Neural progenitor cell (in vitro differentiated cells): ENCODE data around the gene DSCAML1. TPM values are rescaled to one million over a fixed set of nuclear protein-coding genes. Genes with fewer than 3 reads are reported as not detected.

Experiments used
- DNase-seq: peaks from one replicate; pipeline ENCODE4 v3.0.0-alpha.2; 2016; ENCODE audit warnings: low spot score
- H2AFZ ChIP-seq: fragments of 200-600 bp; sonication (generic); replicated peaks from 2 replicates; pipeline ENCODE4 v1.6.1; 2016; ENCODE audit warnings: antibody characterized with exemption
- H3F3A ChIP-seq: fragments of 200-600 bp; sonication (generic); 2 replicates; pipeline ENCODE4 v1.6.1; 2016; ENCODE audit warnings: antibody characterized with exemption, low read depth
- H3K27ac ChIP-seq: fragments of 200-600 bp; sonication (generic); 2 replicates; pipeline ENCODE4 v1.5.1; 2016; ENCODE audit warnings: mild to moderate bottlenecking
- H3K27me3 ChIP-seq: fragments of 200-600 bp; sonication (generic); 2 replicates; pipeline ENCODE4 v1.6.1; 2016; ENCODE audit warnings: mild to moderate bottlenecking, moderate library complexity
- H3K36me3 ChIP-seq: fragments of 200-600 bp; sonication (generic); 2 replicates; pipeline ENCODE4 v1.5.1; 2016
- H3K4me1 ChIP-seq: fragments of 200-600 bp; sonication (generic); 2 replicates; pipeline ENCODE4 v1.6.1; 2016; ENCODE audit warnings: mixed run types
- H3K4me2 ChIP-seq: fragments of 200-600 bp; sonication (generic); 2 replicates; pipeline ENCODE4 v1.6.1; 2016
- H3K4me3 ChIP-seq: fragments of 200-600 bp; sonication (generic); 2 replicates; pipeline ENCODE4 v1.5.1; 2016
- H3K79me2 ChIP-seq: fragments of 200-600 bp; sonication (generic); 2 replicates; pipeline ENCODE4 v1.6.1; 2016; ENCODE audit warnings: low read depth
- H3K9ac ChIP-seq: fragments of 200-600 bp; sonication (generic); 2 replicates; pipeline ENCODE4 v1.6.1; 2016
- H3K9me3 ChIP-seq: fragments of 200-600 bp; sonication (generic); 2 replicates; pipeline ENCODE4 v1.5.1; 2016; ENCODE audit warnings: low read depth
- H4K20me1 ChIP-seq: fragments of 200-600 bp; sonication (generic); 2 replicates; pipeline ENCODE4 v1.6.1; 2016; ENCODE audit warnings: low read depth
- H3K27ac Mint-ChIP-seq: 3 replicates; pipeline ENCODE4 v1.8.0; 2021; ENCODE audit warnings: mixed read lengths
- H3K27me3 Mint-ChIP-seq: 2 replicates; pipeline ENCODE4 v1.8.0; 2022; ENCODE audit warnings: low read depth, mild to moderate bottlenecking, inconsistent platforms, moderate library complexity, mixed read lengths; ENCODE audit not compliant: insufficient read depth
- H3K36me3 Mint-ChIP-seq: 3 replicates; pipeline ENCODE4 v1.8.0; 2021; ENCODE audit warnings: mixed read lengths
- H3K4me1 Mint-ChIP-seq: 3 replicates; pipeline ENCODE4 v1.8.0; 2021; ENCODE audit warnings: mixed read lengths
- H3K4me3 Mint-ChIP-seq: 3 replicates; pipeline ENCODE4 v1.8.0; 2021; ENCODE audit warnings: mild to moderate bottlenecking, moderate library complexity, mixed read lengths
- H3K9me3 Mint-ChIP-seq: 3 replicates; pipeline ENCODE4 v1.8.0; 2020; ENCODE audit warnings: mixed read lengths
- EZH2 ChIP-seq: fragments of 200-600 bp; sonication (generic); IDR thresholded peaks from 2 replicates; pipeline ENCODE4 v1.6.1; 2017; ENCODE audit warnings: antibody characterized with exemption, mild to moderate bottlenecking, moderate library complexity
- EZH2phosphoT487 ChIP-seq: fragments of 200-600 bp; sonication (generic); IDR thresholded peaks from 2 replicates; pipeline ENCODE4 v1.6.1; 2017; ENCODE audit warnings: antibody characterized with exemption
- total RNA-seq: library from RNA; depleted of rRNA; stranded (reverse); fragments of >200 nt; gene quantifications from 2 replicates; pipeline ENCODE4 v1.2.3, GENCODE V29; 2015; ENCODE audit warnings: low replicate concordance
- TF ChIP-seq, protein P1 (sequence below): fragments of 200-600 bp; sonication (generic); IDR thresholded peaks from 2 replicates; pipeline ENCODE4 v1.5.1; 2017; ENCODE audit warnings: antibody characterized with exemption, mild to moderate bottlenecking

Gene DSCAML1
- total RNA-seq, 1 donor from 2014 or later = 0.06 TPM

DNA sequence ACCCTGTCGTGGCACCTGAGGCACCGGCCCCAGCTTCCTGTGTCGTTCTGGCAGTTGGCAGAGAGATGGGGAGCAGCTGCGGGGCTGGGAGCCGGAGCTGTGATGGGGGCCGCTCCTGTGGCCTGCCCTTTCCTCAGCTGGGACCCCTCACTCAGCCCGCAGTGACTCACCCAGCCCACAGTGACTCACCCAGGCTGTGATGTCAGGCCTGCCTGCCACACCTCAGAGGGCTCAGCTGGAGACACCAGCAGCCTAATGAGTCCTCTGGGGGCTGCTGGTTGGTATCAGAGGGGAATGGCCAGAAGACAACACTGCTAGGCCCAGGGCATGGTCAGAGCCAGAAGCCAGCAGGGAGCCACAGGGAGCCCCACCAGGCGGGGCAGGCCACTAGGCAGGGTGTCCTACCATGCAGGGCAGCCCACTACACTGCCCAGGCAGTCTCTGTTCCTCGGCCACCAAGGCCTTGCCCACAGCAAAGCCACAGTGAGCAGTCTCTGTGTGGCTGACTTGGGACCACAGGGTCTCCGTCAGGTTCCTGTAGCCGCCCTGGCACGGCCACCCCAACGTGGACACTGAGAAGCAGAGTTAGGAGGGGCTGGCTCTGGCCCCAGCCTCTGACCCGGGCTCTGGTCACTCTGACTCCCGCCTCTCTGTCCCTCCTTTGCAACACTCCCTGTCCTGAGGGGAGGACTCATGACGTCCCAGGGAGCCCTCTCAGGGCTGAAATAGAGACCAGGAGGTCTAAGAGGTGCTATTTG lies 31.8 kb upstream of the DSCAML1 start:
- H3K27ac ChIP-seq = no peak overlapping the region
- Mint-ChIP-seq H3K27ac (no peak overlapping the region), H3K9me3 (no peaks in the 10 kb centered on the region), H3K4me3 (no peak overlapping the region), H3K36me3 (peaks cover 2% of the 10 kb centered on the region), H3K27me3 (peaks cover 4% of the 10 kb centered on the region), H3K4me1 (peaks cover 17% of the 10 kb centered on the region)
- peaks cover 9% of the 10 kb centered on the region for H3K4me1 ChIP-seq
- no peaks in the 10 kb centered on the region for H3K36me3 ChIP-seq
- H2AFZ ChIP-seq = no peak overlapping the region
- TF ChIP-seq, protein P1, sequence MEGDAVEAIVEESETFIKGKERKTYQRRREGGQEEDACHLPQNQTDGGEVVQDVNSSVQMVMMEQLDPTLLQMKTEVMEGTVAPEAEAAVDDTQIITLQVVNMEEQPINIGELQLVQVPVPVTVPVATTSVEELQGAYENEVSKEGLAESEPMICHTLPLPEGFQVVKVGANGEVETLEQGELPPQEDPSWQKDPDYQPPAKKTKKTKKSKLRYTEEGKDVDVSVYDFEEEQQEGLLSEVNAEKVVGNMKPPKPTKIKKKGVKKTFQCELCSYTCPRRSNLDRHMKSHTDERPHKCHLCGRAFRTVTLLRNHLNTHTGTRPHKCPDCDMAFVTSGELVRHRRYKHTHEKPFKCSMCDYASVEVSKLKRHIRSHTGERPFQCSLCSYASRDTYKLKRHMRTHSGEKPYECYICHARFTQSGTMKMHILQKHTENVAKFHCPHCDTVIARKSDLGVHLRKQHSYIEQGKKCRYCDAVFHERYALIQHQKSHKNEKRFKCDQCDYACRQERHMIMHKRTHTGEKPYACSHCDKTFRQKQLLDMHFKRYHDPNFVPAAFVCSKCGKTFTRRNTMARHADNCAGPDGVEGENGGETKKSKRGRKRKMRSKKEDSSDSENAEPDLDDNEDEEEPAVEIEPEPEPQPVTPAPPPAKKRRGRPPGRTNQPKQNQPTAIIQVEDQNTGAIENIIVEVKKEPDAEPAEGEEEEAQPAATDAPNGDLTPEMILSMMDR = no peak
- TF ChIP-seq EZH2 = no peak
- TF ChIP-seq EZH2phosphoT487 = no peak
- no peaks in the 10 kb centered on the region for H3K9me3 ChIP-seq
- no peak overlapping the region for H3K4me3 ChIP-seq
- no peaks in the 10 kb centered on the region for H3K79me2 ChIP-seq
- no peak overlapping the region for H3K9ac ChIP-seq
- H3K27me3 ChIP-seq = no peaks in the 10 kb centered on the region
- no peaks in the 10 kb centered on the region for H3F3A ChIP-seq
- DNase-seq = no peak
- no peak overlapping the region for H3K4me2 ChIP-seq
- no peaks in the 10 kb centered on the region for H4K20me1 ChIP-seq

DNA sequence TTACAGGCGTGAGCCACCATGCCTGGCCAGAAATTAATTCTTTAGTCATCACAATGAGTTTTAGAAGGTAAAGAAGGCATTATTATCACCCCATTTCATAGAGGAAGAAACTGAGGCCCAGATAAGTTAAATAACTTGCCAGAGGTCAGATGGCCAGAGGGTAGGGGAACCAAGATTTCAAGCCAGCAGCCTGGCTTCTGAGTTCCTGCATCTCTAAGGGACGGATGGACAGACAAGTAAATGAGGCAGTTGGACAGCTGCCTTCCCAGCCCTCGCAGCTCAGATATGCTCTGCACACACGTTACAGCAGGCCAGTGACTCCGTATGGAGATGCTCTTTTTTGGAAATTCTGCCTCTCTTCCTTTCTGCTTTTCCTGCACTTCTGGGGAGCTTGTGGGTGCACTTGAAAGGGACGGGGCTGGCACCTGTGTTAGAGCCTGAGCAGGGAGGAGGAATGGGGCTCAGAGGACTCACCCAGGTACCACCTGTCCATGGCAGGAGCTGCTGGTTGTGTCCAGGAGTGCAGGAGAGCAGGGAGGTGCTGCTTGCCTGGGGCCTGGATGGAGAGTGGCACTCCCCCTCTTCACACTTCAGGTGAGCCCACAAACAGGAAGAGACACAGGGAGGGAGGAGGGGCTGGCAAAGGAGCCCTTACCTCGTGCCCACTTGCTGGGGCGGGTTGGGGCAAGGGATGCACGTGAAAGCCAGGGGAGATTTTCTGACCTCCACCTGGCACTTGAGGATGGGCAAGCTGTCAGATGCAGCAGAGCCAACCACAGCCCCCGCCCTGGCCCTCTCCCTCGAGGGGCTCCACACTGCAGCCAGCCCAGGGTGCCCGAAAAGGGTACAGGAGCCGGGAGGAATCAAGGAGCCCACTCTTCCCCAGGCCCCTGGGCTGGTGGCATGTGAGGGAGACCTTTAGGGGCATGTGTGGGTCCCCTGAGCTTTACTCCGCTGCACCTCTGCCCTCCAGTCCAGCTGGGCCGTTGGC lies 30.8 kb upstream of the DSCAML1 start:
- H3K79me2 ChIP-seq = no peaks in the 10 kb centered on the region
- H3K9me3 ChIP-seq = no peaks in the 10 kb centered on the region
- no peak overlapping the region for H3K4me3 ChIP-seq
- peaks cover 4% of the 10 kb centered on the region for H3K27me3 Mint-ChIP-seq
- H3K4me3 Mint-ChIP-seq = no peak overlapping the region
- H2AFZ ChIP-seq = no peak overlapping the region
- no peaks in the 10 kb centered on the region for H3K27me3 ChIP-seq
- DNase-seq = no peak
- H4K20me1 ChIP-seq = no peaks in the 10 kb centered on the region
- H3K9ac ChIP-seq = no peak overlapping the region
- H3K27ac Mint-ChIP-seq = no peak overlapping the region
- H3F3A ChIP-seq = no peaks in the 10 kb centered on the region
- peaks cover 9% of the 10 kb centered on the region for H3K4me1 ChIP-seq
- peaks cover 2% of the 10 kb centered on the region for H3K36me3 Mint-ChIP-seq
- H3K4me1 Mint-ChIP-seq = peaks cover 20% of the 10 kb centered on the region
- no peaks in the 10 kb centered on the region for H3K9me3 Mint-ChIP-seq
- no peaks in the 10 kb centered on the region for H3K36me3 ChIP-seq
- H3K27ac ChIP-seq = no peak overlapping the region
- no peak for TF ChIP-seq EZH2
- TF ChIP-seq EZH2phosphoT487 = no peak
- TF ChIP-seq, protein P1 = no peak
- H3K4me2 ChIP-seq = no peak overlapping the region

DNA sequence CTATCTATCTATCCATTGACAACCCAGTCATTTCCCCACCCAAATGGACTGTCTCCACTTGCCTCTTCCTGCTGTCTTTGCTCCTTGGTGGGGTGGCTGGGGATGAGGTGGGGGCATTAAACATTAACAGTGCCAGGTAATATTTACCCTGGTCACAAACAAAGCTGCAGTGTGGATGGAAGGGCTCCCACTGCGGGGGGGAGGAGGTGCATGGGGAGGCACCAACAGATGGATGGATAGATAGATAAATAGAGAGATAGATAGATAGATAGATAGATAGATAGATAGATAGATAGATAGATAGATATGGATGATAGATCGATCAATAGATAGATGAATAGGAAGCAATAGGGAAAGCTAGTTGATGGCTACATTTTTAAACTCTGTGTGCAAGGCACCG lies 29.8 kb upstream of the DSCAML1 start:
- H3K9me3 Mint-ChIP-seq = no peaks in the 10 kb centered on the region
- H3K4me3 Mint-ChIP-seq = no peak overlapping the region
- H3K4me1 ChIP-seq = peaks cover 9% of the 10 kb centered on the region
- H3K4me3 ChIP-seq = no peak overlapping the region
- no peaks in the 10 kb centered on the region for H3F3A ChIP-seq
- no peaks in the 10 kb centered on the region for H3K27me3 ChIP-seq
- no peaks in the 10 kb centered on the region for H3K36me3 Mint-ChIP-seq
- no peak for DNase-seq
- no peak overlapping the region for H2AFZ ChIP-seq
- no peaks in the 10 kb centered on the region for H3K36me3 ChIP-seq
- no peak overlapping the region for H3K4me2 ChIP-seq
- no peaks in the 10 kb centered on the region for H4K20me1 ChIP-seq
- H3K27ac Mint-ChIP-seq = no peak overlapping the region
- H3K9me3 ChIP-seq = no peaks in the 10 kb centered on the region
- peaks cover 18% of the 10 kb centered on the region for H3K4me1 Mint-ChIP-seq
- no peak overlapping the region for H3K27ac ChIP-seq
- H3K79me2 ChIP-seq = no peaks in the 10 kb centered on the region
- H3K27me3 Mint-ChIP-seq = peaks cover 4% of the 10 kb centered on the region
- H3K9ac ChIP-seq = no peak overlapping the region
- TF ChIP-seq, protein P1 = no peak
- TF ChIP-seq EZH2phosphoT487 (no peak), EZH2 (no peak)
